ENCODE data around the gene DCAF6.

Gene DCAF6

DNA sequence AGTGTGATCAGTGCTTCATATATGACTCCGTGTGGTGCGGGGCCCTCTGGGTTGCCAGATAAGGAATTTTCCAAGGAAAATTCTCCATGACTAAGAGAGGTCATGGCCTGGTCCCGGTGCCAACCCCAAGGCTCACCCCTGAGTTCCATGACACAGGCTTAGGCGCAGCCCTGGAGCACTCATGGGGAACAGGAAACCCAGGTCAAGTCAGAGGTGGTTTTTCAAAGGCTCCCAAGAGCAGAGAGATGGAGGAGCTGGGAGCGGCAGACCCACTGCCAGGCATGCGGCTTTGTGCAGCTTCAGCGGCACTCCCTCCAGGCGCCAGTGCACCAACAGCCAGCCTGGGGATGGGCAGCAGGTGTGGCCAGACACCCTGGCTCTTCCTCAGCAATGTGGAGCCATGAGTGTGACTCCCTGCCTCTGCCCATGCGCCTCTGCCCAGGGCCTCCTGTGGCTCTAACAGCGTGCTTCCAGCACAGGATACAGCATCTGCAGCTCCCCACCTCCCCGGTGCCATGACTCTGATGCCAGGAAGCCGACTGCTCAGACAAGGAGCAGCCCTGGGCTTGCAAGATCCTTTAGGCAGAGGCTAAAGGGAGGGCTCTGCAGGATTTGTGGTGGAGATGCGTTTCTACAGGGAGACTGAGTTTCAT, 153.0 kb downstream of the DCAF6 start:
- no peak for DNase-seq

DNA sequence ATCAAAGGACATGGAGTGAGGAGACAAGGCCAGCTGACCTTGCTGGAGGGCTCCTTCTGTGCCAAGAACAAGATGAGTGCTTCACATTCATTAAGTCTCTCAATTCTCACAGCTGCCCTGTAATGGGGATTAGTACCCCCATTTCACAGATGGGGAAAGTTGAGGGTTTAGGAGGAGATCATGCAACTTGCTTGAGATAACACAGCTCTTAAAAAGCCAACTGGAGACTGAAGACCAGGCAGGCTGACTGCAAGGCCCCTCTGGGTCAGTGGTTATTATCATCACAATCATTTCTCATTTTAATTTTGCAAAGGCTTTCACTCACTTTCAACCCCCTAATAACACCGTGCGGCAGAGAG, 153.5 kb downstream of the DCAF6 start:
- no peak for DNase-seq

DNA sequence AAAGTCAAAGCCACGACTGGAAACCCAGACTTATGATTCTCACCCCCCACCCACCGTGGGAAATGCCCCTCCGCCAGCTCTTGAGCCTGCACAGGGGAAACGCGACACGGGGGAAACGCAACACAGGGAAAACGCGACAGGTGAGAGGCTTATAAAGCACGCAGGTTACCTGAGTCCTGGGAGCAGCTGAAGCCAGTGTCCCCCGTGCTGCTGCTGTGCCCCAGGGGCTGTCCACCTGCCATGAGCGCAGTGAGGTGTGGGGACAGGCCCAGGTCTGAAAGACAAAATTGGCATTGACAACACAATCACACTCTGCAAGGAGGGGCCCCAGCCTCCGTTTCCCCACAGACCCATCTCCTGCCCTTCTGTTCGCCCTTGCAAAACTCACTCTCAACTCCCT, 153.9 kb downstream of the DCAF6 start:
- DNase-seq, result no peak

DNA sequence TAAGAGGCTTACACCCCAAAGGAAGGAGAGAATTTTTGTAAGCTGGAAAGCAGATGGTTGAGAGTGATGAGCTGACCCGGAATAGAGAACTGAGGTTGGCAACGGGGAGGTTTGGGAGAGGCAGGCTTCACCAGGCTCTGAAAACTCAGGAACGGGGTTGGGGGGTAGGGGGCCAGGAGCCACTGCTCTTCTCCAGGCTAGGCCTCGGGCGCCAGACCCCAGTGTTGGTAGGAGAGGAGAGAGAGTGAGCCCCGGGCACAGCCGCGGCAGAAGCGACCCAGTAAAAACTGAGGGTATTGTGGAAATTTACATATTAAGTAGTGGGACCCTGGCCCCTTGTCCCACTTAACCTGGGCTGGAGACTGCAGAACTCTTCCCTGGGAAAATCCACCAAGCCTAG, 154.6 kb downstream of the DCAF6 start:
- DNase-seq, result no peak

DNA sequence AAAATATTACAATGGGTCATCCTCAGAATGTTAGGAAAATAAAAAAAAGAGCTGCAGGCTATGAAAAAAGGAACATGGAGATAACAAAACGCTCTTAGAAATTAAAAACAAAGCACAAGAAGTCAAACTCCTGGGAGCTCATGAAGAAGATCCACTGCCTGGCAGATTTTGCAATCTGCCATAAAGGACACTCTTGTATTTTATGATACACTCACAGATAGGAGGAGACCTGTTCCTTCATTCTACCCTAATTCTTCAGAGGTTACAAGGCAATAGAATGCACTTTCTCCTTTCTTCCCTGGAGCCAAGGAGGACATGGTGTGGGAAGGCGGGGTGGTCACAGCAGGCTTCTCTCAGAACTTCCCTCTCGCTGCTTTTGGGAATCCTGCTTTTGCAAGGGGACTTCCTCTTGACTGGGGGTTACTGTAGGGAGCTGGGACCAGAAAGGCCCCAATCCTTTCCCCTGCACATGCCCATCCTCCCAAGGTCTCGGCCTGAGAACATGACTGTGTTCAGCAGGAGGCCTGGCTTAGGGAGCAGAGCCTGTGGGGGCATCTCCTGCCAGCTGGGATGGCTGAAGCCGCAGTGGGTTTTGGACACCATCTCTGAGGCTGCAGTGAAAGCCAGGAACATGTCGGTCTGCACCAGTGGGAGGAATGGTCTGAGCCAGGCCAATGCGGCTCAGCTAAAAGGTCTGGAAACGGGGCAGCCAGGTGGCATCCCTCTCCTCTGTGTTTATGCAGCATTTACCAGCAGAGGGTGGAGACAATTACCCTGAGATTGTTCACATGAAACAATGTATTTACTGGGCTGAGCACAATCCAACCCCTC, 155.5 kb downstream of the DCAF6 start:
- no peak for DNase-seq

DNA sequence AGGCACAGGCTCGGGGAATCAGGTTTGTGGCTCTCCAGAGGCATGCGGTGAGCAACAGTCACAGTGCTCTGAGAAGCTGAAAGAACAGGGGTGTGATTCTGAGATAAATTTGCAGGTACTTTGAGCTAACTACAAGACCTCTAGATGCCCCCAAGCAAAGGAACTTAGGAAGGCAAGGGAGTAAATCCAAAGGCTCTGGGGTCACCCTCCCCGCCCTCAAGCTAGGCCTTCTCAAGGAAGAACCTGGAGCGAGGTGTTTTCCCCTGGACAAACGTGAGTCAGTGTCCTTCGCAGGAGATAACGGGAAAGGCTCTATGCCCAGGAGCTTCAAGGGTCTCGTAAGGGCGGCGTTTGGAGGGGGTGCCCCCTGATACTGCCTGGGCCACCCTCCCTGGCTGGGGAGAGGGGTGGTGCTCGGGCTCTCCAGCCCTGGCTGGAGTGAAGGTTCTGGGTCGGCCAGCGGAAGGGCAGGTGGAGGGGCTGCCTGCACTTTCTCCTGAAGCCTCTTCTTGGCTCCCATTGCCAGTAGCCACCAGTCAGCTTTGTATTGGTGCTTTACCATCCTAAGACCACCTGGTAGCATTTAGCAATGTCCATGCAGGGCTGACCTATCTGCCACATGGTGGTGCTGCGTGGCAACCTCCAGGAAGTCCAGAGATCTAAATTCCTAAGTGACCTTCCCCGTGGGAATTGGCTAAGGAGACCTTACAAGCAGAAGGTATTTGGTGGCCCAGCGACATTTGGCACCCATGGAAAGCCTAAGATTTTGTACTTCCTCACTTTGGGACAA, 156.3 kb downstream of the DCAF6 start:
- DNase-seq, result no peak

DNA sequence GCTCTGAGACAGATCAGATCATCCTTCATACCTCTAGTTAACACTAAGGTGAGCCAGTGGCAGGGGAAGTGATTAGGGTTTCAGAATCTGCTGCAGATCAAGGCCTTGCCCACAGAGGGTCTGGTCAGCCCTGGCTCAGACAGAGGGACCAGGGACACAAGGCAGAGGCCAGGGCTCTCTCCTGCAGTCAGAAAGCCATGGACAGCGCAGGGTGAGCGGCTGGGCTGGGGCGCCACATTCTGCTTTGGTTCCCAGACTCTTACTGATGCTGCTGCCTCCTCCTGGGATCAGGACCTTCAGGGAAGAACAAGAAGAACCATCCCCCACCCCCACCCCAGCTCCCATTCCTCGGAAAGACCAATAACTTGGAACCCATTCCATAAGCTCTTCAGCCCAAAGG, 157.1 kb downstream of the DCAF6 start:
- no peak for DNase-seq

DNA sequence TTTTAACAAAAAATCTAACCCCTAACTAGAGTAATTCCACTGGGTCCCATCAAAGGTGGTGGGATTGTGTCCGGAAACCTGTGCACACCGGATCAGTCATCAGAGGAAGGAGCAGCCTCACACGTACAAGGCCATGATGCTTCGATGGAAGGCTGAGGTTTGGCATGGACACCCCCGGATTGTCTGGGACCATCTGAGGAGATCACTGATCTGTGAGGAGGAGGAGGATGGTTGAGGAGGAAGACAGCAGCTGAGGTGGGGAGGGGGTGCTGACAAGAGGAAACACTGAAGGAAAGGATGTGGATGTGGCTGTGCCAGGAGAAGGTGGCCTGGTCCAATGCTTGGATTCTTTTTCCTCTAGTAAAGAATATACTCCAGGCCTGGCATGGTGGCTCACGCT, 159.0 kb downstream of the DCAF6 start:
- DNase-seq, result no peak

DNA sequence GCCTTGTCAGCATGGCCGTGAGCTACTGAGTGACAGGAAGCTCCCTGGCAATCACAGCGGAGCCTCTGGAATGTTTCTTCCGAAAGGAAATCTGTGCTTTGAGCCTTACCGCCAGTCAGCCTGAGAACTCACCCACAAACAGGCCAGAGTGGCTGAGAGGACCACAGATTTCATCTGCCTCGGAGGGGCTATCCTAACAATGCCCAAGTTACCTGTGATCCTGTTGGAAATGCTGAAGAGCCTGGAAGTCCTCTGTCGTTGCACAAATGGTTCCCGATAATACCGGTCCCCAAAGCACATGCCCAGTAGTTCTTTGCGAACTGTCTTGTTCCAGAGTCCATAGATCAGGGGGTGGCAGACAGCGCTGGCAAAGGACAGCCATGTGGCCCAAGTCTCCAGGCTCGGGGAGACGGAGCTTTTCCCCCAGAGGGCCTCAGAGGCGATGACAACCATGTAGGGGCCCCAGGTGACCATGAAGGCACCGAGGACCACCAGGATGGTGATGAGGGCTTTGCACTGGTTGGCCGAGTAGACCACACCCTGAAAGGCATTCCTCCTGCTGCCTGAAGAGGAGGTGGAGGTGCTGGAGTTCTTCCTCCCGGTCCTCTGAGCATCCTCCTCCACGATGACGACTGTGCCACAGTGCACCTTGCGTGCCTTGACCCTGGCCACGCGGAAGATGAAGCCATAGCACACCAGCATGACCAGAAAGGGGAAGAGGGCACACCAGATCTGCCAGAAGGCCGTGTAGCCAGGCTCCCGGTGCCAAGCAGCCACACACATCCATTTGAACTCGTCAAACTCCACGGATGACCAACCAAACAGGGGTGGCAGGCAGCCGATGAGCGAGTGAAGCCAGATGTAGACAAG, 160.0 kb downstream of the DCAF6 start:
- no peak for DNase-seq

DNA sequence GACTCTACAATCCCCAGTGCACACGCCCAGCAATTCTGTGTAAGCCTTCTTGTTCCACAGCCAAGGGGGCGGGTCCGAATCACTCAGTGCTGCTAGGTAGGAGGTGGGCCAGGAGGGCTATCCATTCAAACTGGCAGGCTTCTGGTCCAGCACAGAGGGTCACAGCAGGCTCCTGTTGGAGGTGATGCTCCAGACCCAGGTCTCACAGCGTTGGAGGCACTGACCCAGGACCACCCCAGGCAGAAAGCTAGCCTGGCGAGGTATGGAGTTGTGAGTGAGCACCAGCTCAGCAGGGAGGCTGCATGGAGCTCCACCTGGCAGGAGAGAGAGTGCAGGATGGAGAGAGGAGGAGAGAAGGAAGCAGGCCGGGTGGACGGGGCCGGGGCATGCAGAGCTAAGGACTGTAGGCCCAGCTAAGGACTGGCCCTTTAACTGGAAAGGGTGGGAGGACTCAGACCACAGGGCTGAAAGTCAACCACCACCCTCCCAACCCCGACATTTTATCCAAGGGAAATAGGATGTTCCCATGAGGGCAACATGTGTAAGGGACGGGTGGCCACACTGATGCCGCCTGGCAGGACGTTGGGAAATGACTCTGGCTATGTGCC, 161.5 kb downstream of the DCAF6 start:
- no peak for DNase-seq

DNA sequence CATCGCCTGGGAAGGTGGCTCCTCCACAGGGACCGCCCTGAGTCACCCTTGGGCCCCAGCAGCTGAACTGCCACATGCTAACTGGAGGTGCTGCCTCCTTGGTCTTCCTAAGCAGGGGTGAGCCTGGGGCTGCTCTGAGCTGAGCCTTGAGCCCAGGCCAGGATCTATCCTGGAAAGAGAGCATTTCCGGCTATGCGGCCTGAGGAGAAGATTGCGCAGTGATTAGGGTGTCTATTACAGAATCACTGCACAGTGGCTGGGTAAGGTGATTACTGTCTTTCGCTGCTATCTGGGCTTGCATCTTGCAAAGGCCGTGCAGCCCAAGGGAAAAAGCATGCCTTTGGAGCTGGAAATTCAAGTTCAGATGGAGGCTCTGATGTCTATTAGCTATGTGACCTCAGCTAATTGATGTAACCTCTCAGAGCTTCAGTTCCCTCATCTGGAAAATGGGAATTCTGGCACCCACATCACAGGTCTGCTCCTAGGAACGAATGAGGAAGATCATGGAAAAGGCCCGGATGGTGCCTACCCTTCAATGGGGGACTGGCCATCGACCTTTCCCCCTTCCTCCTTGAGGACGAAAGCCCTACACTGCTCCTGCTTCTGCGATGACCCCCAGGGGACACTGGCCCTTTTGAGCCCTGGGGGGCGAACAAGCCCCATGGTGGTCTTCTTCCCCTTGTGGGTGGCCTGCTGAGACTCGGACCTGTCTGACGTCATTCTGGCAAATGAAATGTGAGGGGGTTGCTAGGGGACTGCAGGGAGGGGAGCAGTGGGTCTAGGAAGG, 162.2 kb downstream of the DCAF6 start:
- no peak for DNase-seq

DNA sequence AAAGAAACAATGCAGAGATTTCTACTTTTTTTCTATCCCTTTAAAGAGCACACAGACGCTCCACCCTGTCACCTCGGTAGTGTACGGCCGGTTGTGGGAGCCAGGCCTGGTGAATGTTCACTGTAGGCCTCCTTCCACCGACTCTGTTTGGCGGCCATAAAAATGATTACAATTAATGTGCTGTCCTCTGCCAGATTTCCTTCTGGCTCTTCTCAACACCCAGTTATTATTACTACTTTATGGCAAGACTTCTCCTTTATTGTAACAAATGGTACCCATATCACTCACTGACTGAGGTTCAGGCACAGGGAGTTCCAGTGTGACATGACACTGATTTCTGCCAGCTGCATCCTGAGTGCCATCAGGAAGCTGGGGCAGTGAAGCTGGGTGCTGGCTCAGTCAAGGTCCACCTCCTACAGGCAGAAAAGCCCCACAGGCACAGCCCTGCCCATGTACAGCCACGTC, 162.9 kb downstream of the DCAF6 start:
- DNase-seq, result no peak

DNA sequence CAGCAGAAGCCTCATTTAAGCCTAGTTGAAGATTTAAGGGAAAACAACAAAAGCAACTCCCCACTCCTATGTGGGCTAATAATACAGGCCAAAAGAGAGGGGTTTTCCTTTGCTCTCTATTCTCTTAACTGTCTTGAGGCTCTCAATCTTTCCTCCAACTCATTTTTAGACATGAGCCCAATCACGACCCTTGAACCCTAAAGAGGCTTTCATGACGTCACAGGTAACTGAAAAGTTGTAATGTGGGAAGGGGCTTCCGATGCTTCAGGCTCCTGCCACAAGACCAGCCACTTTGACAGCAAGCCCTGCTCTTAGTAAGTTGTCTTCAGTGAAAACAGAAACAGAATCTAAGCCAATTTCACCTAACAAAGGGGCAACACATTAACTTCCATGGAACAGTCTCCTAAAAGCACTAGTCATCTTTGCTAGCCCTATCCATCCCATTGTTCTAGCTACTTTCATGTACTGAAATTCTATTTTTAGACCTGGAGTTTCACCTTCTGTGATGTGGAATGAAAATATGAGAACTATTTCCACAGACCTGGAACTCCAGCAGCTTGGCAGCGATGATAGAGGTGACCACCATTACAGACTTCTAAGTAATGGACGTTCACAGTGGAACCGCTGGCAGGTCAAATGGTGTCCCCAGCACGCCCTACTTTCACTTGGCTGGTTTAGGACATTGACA, 164.0 kb downstream of the DCAF6 start:
- DNase-seq, result no peak

DNA sequence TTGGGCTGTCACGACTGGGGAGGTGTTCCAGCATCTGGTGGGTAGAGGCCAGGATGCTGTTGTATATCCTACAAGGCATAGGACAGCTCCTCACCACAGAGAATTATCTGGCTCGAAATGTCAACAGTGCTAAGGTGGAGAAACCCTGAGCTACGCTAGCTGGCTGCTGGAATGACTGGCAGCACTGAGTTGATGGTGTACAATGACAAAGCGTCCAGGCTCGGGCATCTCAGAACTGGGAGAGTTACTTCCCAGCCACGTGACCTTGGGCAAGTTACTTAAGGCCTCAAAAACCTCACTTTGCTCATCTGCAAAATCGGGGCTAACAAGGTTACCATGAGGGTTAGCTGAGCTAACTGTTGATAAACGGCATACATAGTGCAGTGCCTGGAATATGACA, 164.9 kb downstream of the DCAF6 start:
- DNase-seq, result no peak

DNA sequence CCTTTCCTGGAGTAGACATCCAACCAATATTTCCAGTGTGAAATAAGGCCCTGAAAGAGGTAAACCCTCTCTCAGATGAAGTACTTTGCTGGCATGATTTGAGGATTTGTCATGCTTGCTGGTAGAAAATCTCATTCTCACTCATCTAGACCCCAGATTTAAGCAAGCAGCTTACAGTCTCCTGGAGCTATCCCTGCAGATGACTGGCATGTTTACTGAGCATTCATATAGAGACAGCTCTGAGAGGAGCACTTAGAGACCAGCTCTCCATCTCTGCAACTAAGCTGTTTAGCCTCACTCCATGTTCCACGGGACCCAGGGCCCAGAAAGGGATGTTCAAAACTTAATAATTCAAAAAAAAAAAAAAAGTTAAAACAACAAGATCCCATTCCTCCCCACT, 166.0 kb downstream of the DCAF6 start:
- DNase-seq, result no peak

DNA sequence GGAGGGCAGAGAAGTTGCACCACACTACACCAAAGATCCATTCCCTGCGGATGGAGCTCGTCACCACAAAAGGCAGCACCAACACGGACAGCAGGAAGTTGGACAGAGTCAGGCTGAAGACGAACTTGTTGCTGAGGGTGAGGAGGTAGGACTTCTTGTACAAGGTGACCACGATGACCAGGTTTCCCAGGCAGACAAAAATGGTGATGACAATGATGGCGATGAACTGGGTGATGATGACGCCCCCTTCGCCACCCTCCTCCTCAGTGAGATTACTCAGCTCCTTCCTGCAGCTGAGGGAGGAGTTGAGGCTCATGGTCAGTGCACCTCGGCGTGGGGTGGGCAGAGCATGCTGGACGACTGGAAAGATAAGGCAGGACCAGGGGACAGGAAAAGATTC, 168.1 kb downstream of the DCAF6 start:
- DNase-seq, result no peak

DNA sequence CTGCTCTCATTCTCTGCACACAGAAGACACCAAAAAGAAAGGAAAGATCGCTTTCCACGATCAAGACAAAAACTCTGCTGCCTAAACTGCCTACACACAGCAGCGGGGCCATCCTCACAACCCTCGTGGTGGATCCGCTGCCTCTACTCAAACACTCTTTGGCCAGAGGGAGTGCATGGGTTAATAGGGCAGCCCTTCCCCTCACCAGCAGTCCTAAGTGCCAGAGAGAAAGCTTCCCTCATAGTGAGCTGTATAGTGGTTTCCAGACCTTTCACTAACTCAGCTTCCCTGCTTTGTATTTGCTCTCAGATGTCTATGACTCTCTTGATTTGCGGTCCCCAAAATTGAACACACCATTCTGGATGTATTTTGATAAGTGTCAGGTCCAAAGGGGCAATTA, 169.4 kb downstream of the DCAF6 start:
- DNase-seq, result no peak

DNA sequence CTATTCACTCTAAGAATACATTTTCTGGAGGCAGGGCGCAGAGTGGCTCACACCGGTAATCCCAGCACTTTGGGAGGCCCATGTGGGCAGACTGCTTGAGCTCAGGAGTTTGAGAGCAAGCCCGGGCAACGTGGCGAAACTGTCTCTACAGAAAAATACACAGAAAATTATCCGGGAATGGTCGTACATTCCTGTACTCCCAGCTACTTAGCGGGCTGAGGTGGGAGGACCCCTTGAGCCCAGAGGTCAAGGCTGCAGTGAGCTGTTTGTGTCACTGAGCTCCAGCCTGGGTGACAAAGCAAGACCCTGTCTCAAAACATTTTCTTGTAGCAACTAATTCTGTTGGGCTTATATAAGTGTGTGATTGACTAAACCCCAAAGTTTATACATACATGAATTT, 169.8 kb downstream of the DCAF6 start:
- no peak for DNase-seq

DNA sequence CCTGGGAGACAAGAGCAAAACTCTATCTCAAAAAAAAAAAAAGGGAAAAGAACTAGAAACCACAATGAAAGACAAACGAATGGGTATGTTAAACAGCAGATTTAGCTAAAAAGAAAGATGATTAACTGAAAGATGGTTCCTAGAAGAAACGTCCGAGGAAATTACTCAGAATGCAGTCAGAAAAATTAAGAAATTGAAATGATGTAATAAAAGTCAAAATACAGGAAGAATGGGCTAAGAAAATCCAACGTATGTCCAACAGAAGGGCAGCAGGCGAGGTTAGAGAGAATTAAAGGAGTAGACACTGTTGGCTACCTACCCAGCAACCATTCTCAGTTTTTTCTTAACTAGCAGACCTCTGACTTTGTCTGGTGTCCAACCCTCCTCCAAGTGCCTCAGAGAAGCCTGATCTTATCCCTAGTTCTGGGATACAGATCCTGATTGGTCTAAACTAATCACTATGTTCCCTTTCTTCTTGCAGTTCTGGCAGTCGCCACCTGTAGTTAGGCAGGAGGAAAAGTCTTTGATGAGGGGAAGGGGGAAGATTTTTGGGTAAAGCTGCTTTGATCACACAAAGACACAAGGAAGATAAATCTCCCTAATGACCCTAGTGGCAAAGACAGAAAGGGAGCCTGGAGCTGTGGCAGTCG, 174.5 kb downstream of the DCAF6 start:
- DNase-seq, result no peak

DNA sequence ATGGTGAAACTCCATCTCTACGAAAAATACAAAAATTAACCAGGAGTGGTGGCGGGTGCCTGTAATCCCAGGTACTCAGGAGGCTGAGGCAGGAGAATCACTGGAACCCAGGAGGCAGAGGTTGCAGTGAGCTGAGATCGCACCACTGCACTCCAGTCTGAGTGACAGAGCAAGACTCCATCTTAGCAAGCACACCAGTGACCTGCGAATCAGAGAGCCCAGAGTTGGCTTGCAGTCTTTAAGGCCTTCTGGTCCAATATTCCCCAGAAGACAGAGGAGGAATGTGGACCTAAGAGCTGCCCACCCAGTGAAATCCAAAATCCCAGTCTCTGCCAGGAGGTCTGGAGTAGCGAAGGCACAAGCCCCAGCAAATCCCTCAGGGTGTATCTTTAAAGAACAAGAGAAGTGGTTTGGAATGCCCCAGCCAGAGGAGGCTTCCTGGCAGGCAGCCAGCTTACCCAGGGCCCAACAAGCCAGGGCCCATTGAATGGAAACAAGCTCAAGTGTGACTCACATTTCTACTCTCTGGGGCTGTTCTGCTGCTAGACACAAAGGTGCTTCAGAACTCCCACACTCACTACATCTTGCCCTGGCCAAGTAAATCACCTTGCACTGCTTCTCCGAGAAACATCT, 176.3 kb downstream of the DCAF6 start:
- DNase-seq, result no peak

All from SW 1271 (cell line).